AG20443 (cell line): Measurements from ENCODE around the gene HIBADH.

Source experiments
- DNase-seq: peaks from one replicate; pipeline ENCODE4 v3.0.0; 2012; ENCODE audit warnings: low spot score, mixed read lengths

HIBADH gene

DNA sequence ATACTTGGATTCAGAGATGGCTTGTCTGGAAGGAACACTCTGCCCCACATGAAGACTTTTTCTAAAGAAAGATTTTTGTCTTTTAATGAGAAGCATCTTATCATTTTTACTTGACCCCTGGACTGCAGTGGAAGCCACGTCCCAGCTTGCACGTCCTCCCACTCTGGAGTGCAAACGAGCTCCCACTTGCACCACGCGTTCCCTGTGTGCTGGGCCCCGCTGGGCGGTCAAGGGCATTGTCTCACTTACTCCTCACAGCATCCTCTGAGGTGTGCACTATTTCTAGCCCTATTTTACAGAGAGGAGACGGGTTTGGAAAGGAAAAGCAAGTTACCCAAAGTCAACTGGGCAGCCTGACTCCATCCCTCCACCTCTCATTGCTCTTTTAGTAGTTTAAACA is 175.2 kb downstream of the HIBADH start:
- no peak for DNase-seq

GRCh38 chr7:27484451-27484850 is 178.2 kb downstream of the HIBADH start:
- DNase-seq, result no peak

DNA sequence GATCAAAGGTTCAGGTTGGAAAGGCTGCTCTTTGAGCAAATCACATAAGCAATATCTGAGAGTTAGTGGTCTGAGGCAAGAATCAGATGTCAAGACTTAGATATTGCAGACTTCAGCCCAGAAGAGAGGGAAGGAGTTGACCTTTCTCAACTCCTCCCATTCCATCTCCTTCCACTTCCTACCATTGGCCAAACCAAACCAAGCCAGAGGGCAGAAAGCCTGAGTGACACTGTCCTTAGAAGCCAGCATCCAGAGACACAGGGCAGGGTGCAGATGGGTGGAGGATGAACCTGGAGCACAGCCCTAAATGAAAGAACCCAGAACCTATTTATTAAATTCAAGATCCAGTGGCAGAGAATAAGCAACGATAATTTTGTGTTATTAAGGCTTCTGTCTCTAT is 180.5 kb downstream of the HIBADH start:
- no peak for DNase-seq

- no peak for DNase-seq
Observed at GRCh38 chr7:27478556-27478955, 184.1 kb downstream of the HIBADH start.

GRCh38 chr7:27478084-27478483 is 184.6 kb downstream of the HIBADH start:
- no peak for DNase-seq

- DNase-seq, result no peak
Observed at GRCh38 chr7:27476493-27476892, 186.2 kb downstream of the HIBADH start.
